GM19467 (cell line): Measurements from ENCODE around the gene VSNL1.

Experiments
- ATAC-seq: cut with Tn5 transposase; IDR thresholded peaks from one replicate; pipeline ENCODE4 v1.9.1; 2021; ENCODE audit warnings: mild to moderate bottlenecking, moderate library complexity; ENCODE audit not compliant: unreplicated experiment

Gene VSNL1

DNA sequence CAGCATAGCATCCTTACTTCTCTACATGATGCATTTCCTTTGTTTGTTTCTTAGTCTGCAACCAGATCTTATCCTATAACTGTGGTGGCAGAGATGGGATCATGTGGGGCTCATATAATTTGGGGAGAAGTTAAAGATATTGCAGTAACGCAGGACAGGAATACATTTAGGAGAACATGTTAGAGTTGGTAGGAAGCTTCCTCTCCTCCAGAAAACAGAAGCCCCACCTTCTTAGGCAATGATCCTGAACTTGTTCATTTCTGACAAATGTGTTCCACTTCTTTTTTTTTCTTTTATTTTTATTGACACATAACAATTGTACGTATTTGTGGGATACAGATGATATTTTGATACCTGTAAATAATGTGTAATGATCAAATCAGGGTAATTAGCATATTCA, 99.9 kb downstream of the VSNL1 start:
- no peak for ATAC-seq

DNA sequence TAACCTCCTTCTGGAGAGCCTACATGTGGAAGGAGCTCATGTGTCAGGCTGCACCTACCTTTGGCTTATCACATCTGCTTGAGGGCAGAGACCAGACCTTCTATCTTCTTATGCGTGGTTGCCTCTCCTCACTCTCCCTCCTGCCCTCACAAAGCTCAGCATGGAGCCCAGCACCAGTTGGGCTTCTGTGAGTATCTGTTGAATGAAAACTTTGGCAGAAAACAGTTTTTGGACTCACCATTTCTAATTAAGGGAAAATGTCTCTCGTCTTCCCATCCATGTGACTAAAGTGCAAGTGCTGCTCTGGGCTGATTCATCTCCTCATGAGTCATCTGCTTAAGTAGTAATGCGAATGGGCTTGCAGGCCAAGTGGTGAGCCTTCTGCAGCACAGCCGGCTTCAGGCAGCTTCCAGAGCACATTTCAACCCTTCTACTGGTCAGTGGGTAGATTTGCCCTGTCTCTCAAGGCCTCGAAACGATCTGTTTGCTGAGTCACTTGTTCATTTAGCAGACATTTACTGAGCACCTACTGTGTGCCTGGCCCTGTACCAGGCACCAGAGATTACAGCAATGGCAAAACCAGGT, 102.6 kb downstream of the VSNL1 start:
- ATAC-seq, result no peak

DNA sequence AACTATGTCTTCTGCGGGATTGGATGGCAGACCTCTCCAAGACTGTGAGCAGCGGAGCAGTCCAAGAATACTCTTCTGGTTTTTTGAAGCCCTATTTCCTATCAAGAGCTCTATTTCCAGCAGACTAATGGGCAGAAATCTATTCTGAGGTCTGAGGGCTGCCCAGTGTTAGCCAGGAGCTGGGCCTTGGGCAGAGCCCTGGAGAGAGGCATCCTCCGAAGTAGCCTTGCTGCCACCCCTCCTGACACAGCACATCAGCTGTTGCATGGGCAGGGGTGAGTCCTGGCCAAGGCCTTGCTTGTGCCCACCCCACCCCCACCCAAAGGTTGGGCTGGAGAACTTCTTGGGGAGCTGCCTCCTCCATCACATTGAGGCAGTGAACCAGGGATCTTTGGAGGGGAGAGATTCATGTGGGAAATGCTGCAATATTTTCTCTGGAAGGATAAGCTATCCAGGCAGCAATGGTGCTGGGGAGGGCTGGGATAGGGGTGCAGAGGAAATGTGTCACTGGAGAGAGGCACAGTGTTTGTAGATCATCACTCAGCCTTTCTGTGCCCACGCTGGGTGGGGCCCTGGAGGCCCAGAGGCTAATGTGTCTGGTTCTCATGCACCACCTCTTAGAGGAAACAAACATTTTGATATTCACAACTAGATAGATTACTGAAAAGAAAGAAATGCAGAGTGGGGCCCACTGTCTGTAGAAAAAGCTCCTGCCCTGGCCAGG, 104.7 kb downstream of the VSNL1 start:
- ATAC-seq, result no peak

DNA sequence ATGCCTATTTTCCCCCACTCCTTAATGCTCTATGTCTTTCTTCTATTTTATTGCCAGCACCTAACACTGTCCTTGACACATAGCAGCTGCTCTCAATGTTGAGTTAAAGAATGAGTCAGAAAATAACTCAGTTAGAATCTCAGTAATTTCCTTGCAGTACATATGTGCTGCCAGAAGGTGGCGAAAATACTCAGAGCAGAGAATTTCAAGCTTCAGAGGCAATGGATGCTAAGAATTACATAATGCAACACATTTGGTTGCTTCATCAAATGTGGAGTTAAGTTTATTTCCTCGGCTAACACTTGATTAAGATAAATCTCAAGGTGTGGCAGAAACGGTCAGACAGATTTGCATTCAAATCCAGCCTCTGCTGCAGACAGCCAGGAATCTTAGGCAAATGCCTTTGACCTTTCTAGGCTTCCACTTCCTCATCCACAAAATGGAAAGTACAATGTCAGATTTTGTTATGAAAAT, 105.6 kb downstream of the VSNL1 start:
- ATAC-seq, result peak; percentile 87

DNA sequence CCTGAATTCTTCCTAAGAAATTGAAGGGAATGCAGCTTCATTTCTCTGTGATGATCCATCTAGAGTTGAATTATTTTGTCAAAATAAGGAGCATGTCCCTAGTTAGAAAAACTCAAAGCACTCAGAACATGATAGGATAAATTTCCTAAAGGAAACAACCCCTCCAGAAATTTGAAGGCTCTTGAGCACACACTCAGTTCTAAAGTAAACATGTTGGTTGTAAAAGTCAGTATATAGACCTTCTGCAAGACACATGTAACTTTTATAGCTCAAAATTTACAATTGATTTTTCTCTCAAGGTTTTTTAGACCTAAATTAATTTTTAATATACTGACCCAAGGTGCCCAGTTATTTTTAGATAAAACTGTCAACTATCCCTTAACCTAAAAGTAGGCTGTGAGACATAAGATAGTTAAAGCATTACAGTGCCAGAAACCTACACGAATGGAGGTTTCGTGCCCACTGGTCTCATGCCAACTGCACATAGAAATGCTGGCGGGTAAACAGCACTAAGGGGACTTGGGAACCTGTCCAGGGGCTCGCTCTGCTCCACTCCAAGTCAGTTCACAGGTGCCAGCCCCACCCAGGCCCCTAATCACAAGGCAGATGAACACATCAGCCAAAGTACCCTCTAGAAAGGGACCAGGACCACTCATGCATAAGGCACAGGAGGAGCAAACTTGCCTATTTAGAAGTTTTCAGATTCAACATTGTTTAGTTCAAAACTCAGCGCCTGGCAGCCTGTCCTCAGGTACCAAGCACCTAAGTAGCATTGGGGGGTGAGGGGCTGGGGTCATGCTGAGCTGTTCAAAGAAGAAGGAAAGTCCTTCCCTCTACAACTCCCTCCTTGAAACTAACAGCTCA, 106.6 kb downstream of the VSNL1 start:
- ATAC-seq, result no peak

DNA sequence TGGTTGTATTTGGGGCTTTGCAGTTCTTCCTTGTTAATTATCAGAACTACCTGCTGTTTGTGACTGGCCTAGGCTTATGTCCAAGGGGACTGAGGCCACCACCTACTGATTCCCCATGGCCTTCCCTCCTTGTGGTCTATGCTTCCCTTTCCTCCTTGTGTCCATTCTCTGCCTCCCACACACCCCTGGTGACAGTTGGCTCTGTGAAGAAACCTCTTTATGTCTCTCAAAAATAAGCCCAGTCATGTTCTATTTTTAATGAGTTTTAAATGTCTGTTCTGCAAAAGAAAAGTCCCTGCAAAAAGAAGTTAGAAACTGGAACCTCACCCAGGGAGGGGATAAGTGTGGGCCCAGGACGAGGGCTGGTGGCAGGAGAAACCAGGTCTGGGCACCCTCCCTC, 108.1 kb downstream of the VSNL1 start:
- no peak for ATAC-seq

DNA sequence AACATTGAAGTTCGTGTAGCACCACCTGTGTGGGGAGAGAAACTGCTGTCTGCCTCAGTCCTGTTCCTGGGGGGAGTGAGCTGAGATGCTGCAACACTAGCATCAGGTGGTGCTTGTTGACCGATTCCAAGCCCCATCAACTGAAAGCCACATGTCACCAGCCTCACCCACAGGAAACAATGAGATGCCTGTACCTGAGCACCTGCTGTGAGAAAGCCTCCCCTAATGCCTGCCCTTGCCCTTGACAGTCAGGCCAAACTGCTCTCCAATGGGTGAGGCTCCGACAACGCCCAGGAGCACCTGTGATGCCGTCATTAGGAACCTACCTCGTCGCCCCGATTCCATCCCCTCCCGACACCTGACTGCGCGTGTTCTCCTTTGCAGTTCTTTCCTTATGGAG, 108.5 kb downstream of the VSNL1 start:
- ATAC-seq, result no peak

DNA sequence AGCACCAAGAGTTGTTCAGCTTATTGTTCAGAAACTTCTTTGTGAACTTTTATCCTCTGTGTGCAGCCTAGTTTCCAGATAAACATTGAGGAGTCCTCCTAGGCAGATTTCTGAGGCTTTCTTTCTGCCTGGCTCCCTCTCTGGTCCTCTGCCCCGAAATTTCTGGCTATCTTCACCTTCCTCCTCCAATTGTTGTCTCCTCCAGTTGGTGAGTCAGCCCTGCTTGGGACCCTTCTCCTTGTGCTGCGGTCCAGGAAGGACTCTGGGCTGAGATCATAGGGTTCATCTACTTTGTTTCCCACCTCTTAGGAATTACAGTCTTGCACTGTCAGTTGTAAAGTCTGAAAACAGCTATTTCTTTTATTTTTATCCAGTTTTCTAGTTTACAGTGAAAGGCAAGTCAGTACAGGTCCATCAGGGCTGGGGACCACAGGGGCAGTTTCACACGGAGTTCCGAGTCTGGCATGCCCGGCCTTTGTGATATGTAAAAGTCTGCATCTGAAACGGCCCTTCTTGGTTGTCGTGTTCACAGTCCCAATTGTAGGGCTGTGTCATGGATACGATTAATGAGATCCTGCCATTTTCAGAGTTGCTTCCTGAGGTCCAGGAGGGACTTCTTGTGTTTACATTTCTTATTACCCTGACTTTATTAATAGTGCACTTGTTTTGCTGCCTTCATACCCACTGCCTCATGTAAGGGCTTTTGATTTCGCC, 112.3 kb downstream of the VSNL1 start:
- no peak for ATAC-seq

DNA sequence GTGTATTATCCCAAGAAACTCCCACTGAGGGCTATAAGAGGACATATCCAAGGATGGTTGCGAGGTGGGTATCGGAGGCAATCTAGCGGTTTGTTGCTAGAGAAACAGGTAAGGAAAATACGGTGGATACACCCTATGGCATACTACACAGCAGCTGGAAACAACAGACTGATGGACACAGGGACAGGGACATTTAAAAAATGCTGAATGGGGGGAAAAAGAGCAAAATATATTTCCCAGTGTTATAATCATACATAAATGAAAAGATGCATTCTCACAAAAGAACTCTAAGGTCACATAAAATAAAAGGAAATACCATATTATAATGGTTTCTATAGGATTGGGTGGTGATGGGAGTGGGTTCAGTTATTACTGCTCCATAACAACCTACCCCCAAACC, 117.3 kb downstream of the VSNL1 start:
- no peak for ATAC-seq

DNA sequence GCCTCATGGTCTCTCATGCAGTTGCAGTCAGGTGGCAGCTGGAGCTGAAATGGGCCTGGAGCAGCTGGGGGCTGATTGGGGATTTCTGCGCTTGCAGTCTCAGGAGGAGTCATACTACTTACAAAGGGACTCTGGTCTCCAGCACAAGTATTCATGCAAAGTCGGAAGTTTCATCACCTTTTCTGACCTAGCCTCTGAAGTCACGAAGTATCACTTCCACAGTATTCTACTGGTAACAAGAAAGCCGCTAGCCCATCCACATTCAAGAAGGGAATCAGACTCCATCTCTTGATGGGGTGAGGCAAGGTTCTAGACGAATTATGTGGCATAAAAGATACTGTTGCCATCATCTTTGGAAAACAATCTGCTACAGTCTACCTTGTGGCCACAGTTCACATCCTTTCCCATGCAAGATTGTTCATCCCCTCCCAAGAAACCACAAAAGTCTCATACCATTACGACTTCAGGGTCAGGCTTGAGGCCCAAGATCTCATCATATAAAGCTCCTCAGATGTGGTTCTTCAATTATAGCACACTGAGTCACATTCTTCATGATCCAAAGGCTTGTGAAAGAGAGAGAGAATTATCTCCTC, 117.9 kb downstream of the VSNL1 start:
- peak; percentile 43 for ATAC-seq

DNA sequence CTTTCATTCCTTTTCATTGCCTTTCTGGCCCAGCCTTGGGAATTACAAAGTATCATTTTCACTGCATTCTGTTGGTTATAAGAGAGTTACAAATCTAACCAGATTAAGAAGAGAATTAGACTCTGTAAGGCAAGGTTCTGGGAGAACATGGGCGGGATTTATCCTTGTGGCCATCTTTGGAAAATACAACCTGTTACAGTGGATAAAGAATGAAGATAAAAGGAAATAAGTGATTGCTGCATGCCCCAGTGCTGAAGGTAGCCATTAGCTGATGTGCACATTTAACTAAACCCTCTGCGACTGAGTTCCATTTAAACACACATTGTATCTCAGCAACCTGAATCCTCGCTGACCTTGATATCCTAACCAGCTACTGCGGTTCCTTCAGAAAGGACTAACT, 119.7 kb downstream of the VSNL1 start:
- ATAC-seq, result no peak

DNA sequence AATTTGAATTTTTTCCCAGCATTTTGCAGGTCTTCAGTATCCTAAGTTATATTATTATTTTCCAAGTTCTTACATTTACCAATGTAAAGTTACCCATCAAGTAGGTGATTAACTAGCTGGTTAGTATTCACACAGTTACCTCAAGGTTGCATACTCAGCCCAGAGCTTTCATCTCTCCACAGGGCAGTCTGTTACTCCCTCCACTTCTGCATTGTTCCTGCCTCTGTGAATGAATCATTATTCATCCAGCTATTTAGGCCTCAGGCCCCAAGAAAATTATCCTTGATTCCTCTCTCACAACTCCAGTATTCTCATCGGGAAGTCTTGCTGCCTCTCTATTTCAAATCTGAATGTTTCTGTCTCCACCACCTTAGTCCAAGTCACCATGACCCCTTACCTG, 121.0 kb downstream of the VSNL1 start:
- ATAC-seq, result no peak

DNA sequence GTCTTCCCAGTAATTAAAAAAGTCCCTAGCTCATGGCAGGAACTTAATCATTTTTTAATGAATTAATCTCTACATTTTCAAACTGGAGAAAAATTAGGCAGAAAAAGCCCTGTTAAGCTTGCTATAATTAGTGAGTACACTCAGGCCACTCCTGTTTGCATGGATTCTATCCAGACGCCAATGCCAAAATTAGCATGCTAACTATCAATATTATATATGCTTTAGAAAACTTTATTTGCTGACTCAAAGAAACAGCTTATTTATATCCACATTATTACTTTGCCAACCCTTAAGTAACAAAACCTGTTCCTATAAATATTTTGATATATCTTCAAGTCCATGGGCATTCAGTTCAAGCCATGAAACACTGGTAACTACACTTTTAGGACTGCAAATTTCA, 122.2 kb downstream of the VSNL1 start:
- no peak for ATAC-seq

DNA sequence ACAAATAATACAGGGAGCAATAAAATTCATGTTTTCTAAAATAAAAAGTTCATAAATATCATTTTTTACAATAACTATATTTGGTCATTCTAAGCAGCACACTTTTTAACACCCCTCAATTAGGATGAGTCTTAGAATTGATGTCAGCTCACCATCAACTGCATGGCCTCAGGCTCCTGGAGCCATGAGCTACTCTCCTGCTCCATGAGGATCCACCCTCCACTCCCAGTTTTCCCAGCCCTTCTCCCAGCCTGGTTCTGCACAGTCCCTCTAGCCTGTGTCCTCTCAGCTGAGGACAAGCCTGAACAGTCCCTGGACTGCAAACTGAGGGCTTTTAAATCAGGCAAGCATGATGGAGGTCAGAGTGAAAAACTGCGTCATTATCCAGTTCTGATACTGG, 124.0 kb downstream of the VSNL1 start:
- no peak for ATAC-seq

DNA sequence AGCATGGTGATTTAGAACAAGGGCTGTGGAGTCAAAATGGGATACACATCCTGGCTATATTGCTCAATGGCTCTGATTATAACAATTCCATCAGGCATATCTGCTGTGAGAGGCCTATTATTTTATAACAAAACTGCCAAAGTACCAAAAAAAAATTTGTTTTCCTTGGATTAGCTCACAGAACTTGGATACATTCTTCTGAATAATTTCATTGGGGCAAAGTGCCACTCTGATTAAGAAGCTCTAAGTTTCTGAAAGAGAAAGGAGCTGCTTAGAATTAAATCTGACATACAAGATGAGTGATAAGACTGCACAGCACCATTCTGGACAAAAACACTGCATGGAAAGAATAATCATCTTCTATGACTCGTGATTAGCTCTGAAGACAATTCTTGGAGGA, 127.4 kb downstream of the VSNL1 start:
- no peak for ATAC-seq

DNA sequence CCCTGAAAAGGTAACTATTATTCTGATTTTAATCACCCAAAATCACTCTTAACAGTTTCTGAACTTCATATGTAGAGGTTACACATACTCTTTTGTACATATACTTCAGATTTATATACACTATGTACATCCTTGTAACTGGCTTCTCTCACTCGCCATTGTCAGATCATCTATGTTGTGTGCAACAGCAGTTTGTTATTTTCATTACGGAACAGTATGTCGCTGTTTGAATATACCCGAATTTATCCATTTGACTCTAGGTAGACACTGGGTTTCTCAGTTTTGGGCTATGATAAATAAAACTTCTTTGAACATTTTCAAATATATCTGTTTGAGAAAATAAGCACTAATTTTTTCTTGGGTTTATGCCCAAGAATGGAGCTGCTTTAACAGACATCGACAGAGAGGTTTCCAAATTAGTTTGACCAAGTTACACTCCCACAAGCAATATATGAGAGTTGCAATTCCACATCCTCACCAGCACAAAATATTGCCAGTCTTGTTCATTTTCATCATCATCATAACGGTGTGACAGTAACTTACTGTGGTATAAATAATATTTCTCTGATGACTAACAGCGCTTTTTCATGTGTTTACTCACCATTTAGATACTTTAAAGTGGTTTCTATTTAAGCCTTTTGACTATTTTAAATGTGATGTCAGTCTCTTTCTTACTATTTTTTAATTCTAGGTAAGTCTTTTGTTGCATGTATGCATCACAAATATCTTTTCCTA, 132.3 kb downstream of the VSNL1 start:
- ATAC-seq, result no peak

DNA sequence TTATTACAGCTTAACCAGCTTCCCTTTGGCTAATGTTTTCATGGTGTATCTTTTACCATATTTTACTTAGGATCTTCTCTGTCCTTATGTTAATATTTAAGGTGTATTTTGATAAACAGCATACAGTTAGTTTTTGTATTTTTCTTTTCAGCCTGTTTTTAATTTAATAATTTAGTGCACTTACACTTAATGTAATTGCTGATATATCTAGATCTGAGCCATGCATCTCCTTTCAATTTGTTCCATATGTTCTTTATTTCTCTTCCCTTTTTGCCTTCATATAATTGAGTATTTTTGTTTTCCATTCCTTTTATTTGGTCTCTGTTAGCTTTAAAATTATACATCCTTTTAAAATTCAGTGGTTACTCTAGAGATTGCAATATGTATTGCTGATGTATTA, 134.3 kb downstream of the VSNL1 start:
- ATAC-seq, result no peak

DNA sequence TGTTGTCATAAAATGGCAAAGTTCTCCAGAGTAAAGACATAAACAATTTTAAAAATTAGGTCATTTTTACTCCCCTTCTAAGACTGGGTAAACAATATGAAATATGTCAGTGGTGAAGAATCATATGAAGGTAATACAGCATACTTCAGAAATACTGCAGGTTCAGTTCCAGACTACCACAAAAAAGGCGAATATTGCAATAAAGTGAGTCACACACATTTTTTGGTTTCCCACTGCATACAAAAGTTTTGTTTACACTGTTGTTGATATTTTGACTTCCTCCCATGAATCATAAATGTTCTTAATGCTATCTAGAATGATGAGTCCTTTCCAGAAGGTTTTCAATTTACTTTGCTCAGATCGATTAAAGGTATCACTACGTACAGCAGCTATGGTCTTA, 139.6 kb downstream of the VSNL1 start:
- ATAC-seq, result no peak

DNA sequence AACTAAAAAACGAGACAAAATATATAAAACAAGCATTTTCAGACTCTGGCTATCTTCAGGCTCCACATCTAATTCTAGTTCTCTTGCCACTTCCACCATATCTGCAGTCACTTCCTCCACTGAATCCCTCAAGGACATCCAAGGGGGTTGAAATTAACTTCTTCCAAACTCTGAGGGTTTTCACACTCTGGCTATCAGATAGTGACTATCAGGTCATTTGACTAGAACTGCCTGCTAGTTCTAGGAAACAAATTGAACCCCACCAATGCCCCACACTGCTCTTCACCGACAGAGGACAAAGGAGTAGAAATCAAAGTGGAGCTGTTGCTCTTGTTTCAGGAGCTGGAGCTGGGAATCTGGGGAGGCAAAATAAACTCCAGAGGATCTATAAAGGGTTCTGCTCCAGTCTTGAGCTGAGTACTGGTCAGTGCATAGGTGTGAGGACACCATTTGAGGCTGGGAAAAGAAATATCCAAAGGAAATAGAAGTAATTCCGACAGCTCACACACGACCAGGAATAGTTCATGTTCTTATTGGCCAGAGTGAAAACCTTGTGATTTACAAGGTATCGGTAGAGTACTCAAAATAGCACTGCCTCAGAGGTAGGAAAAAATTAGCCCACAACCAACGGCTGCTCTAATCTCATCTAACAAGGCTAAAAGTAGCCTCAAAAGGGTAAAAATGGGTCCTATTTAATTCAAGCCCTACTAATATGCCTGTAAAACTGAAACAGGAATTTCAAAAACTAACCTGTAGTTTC, 141.8 kb downstream of the VSNL1 start:
- ATAC-seq, result no peak
